ENCODE results near the gene CIDEA.

CIDEA gene

DNA sequence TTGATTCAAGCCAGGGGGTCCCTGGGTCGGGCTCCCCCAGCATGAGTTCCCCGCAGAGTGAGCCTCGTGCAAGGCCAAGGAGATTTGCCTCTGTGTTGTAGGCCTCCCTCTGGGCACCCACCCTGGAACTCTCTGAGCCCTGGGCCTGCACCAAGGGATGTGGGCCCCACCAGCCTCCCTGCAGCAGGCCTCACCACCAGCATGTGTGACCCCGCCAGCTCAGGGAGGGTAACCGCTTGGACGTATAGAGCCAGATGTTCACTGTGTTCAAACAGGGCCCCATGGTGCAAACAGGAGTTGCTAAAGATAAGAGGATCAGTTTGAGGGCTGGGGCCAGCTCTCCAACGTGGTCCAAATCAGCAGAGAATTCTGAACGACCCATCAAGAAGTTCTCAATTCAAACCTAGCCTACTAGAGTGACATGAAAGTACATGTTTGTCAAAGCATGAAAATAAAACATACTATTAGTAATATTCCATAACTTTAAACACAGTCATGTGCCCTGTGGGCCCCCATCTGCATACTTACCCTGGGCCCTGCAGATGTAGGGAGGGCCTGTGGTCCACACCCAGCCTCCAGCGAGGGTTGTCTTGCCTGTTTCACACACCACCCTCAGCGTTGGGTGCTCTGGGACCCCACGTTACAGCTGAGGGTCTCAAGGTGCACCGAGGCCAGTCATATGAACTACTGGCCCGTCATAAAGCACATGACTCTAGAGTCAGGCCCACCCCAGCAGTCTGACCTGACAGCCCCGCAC is 48.4 kb downstream of the CIDEA start:
- H3K9me3 Mint-ChIP-seq, result peaks cover 6% of the 10 kb centered on the region
- peaks cover 37% of the 10 kb centered on the region for H3K27me3 Mint-ChIP-seq (ENCODE audit: low read depth, poor library complexity)
- H3K4me1 Mint-ChIP-seq, result peaks cover 38% of the 10 kb centered on the region
- no peak overlapping the region for H3K4me3 Mint-ChIP-seq
- no peaks in the 10 kb centered on the region for H3K36me3 Mint-ChIP-seq (ENCODE audit: low read depth)
- TF ChIP-seq CTCF (IDR thresholded peaks at IDR 0.05), result no peak
- no peak for DNase-seq
- H3K27ac Mint-ChIP-seq, result no peak overlapping the region

DNA sequence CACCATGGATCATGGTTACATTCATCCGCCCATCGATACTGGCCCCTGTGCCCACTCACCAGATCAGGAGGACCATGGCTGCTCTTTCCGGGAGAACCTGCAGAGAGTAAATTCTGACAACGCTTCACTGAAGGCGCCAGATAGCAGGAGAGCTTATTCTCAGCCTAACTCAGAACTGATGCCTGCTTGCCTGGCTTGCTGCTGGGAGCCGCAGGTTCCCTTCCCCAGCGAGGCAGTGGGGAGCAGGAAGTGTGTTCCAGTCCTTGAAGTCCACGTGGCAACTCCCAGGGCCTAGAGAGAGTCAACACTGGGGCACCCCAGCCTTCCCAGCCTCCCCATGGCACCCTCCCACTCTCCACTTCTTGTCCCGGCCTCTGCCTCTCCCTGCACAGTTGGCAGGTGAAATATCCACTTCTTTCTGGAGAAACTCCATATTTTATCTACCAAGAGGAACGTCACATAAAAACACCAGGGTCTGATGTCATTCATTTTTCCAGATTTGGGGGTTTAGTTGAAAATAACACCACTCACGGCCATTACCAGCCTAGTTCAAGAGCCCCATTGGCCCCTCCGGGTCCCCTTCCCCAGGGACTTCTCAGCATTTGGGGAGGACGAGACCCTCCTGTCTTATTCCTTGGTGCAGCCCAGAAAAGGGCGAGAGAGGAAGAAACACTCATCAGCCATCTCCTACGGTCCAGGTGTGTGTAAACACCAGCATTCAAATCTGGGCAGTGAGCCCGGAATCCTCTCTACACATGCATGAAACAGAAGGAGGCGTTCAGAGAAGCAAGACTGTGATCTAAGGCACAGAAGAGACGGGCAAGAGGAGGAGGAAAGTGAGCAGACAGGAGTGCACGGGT is 50.4 kb downstream of the CIDEA start:
- H3K4me1 Mint-ChIP-seq, result peaks cover 42% of the 10 kb centered on the region
- peaks cover 3% of the 10 kb centered on the region for H3K36me3 Mint-ChIP-seq (ENCODE audit: low read depth)
- TF ChIP-seq CTCF (IDR thresholded peaks at IDR 0.05), result no peak
- peaks cover 3% of the 10 kb centered on the region for H3K9me3 Mint-ChIP-seq
- H3K27me3 Mint-ChIP-seq (ENCODE audit: low read depth, poor library complexity), result peaks cover 48% of the 10 kb centered on the region
- no peak overlapping the region for H3K27ac Mint-ChIP-seq
- no peak overlapping the region for H3K4me3 Mint-ChIP-seq
- DNase-seq, result no peak

DNA sequence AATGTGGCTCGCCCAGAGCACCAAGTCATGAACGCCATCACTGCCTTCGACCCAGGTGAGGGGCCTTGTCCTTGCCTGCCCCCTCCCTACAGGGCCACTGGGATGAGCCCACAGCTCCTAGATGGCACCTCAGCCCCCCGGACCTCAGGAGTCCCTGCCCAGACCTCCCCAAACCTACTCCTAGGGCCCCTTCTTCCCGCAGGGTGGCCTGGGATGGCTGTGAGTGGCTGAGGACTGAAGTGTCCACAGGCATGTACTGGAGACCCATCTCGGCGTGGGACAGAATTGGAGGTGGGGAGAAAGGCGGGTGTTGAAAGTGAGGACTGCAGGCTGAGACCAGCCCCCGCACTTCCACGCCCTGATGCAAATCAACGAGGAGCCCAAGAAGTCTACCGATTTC is 51.0 kb downstream of the CIDEA start:
- H3K4me3 Mint-ChIP-seq, result no peak overlapping the region
- no peak for DNase-seq
- peaks cover 8% of the 10 kb centered on the region for H3K36me3 Mint-ChIP-seq (ENCODE audit: low read depth)
- peaks cover 7% of the 10 kb centered on the region for H3K9me3 Mint-ChIP-seq
- TF ChIP-seq CTCF (IDR thresholded peaks at IDR 0.05), result no peak
- peaks cover 46% of the 10 kb centered on the region for H3K4me1 Mint-ChIP-seq
- H3K27ac Mint-ChIP-seq, result no peak overlapping the region
- peaks cover 49% of the 10 kb centered on the region for H3K27me3 Mint-ChIP-seq (ENCODE audit: low read depth, poor library complexity)

GRCh38 chr18:12305930-12306629 is 51.9 kb downstream of the CIDEA start:
- H3K4me1 Mint-ChIP-seq, result peaks cover 44% of the 10 kb centered on the region
- no peak overlapping the region for H3K27ac Mint-ChIP-seq
- peak overlapping the region; percentile 84 for H3K4me3 Mint-ChIP-seq
- peak; percentile 31 for DNase-seq
- H3K36me3 Mint-ChIP-seq (ENCODE audit: low read depth), result peaks cover 16% of the 10 kb centered on the region
- H3K27me3 Mint-ChIP-seq (ENCODE audit: low read depth, poor library complexity), result peaks cover 49% of the 10 kb centered on the region
- H3K9me3 Mint-ChIP-seq, result peaks cover 14% of the 10 kb centered on the region
- no peak for TF ChIP-seq CTCF (IDR thresholded peaks at IDR 0.05)

DNA sequence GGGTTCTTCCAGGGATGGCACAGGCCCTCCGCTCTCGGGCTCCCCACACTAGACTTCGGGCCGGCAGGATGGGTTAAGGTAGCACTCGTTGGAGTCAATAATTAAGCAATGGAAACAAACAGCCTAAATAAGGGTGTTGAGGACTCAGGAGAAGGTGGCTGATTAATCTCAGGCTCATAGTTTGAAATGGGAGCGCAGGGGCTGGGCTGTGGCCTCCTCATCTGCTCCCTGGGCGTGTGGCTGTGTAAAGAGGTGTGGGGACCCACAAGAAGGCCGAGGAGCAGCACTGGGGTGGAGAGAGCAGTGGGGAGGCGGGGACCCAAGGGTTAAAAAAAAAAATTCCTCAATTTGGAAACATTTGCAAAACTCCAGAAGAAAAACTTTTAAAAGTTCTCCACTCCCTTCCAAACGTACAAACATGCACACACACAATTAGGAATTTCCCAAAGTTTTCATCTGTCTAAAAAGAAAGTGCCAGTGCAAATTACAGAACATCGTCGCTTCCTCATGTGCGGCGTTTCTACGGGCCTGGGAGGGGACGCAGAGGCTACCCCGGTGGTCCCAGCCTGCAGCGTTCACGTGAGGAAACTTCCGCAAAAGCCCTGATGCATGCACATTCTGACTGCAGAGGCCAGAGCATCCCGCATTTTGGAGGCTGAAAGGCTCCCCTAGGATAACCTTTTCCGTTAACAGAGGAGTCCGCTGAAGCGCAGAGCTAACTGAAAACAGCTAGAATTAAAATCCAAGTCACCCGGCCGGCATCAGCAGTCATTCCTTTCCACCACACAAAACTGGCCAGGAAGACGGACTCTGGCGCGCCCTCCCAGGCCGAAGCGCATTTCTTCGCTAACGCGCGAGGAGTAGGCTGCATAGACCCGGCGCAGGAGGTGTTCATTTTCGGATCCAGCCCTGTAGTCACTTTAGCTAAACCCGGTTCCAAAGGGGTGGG is 52.9 kb downstream of the CIDEA start:
- Mint-ChIP-seq H3K4me3 (peak overlapping the region; percentile 84), H3K4me1 (peaks cover 40% of the 10 kb centered on the region), H3K9me3 (peaks cover 23% of the 10 kb centered on the region), H3K27me3 (ENCODE audit: low read depth, poor library complexity) (peaks cover 49% of the 10 kb centered on the region), H3K36me3 (ENCODE audit: low read depth) (peaks cover 25% of the 10 kb centered on the region), H3K27ac (no peak overlapping the region)
- no peak for TF ChIP-seq CTCF (IDR thresholded peaks at IDR 0.05)
- DNase-seq, result peak; percentile 51

All from nephron progenitor cell (in vitro differentiated cells).